NOMO-1 (cell line): Measurements from ENCODE around the gene BABAM2.
A peak's percentile ranks its signal among the peaks of the same experiment; 100 is the strongest.
"Not testable (repeated sequence)": the region's sequence is repeated elsewhere in the genome, so short reads cannot be mapped to it uniquely, and the experiment has no call there.

Source experiments
- DNase-seq, 2 experiments: peaks; one replicate each; lab custom pipeline; 2025; ENCODE audit not compliant: unreplicated experiment in 2 of 2; lab: John Stamatoyannopoulos, UW

Gene BABAM2

GRCh38 chr2:27968957-27969356 is 78.4 kb downstream of the BABAM2 start:
- not testable (repeated sequence) for DNase-seq

GRCh38 chr2:27972311-27972710 is 81.8 kb downstream of the BABAM2 start:
- no peak for DNase-seq

GRCh38 chr2:27973592-27973991 is 83.1 kb downstream of the BABAM2 start:
- DNase-seq, result no peak

GRCh38 chr2:27976308-27976707 is 85.8 kb downstream of the BABAM2 start:
- DNase-seq, result no peak

GRCh38 chr2:27977731-27978312 is 87.3 kb downstream of the BABAM2 start:
- no peak for DNase-seq

- DNase-seq, result not testable (repeated sequence)
Measured at GRCh38 chr2:27978761-27979160, 88.2 kb downstream of the BABAM2 start.

GRCh38 chr2:27980242-27980641 is 89.7 kb downstream of the BABAM2 start:
- DNase-seq, result no peak

- DNase-seq, result no peak
Measured at GRCh38 chr2:27984153-27984552, 93.6 kb downstream of the BABAM2 start.

- peak in 1 of 2 experiments; percentile 15 for DNase-seq
Measured at GRCh38 chr2:27988306-27988705, 97.8 kb downstream of the BABAM2 start.

- peak in 1 of 2 experiments; percentile 13 for DNase-seq
Measured at GRCh38 chr2:27988718-27989117, 98.2 kb downstream of the BABAM2 start.

GRCh38 chr2:27989149-27989548 is 98.6 kb downstream of the BABAM2 start:
- DNase-seq, result no peak

- no peak for DNase-seq
Measured at GRCh38 chr2:27990030-27990590, 99.6 kb downstream of the BABAM2 start.

GRCh38 chr2:27991146-27991545 is 100.6 kb downstream of the BABAM2 start:
- DNase-seq, result no peak

GRCh38 chr2:27992787-27993401 is 102.4 kb downstream of the BABAM2 start:
- no peak for DNase-seq

GRCh38 chr2:27993402-27993787 is 102.9 kb downstream of the BABAM2 start:
- DNase-seq, result peak; percentile 68 to 98

GRCh38 chr2:27993950-27994728 is 103.6 kb downstream of the BABAM2 start:
- DNase-seq, result no peak

GRCh38 chr2:27996156-27996922 is 105.8 kb downstream of the BABAM2 start:
- no peak for DNase-seq

- DNase-seq, result no peak
Measured at GRCh38 chr2:28000287-28000686, 109.8 kb downstream of the BABAM2 start.

- no peak for DNase-seq
Measured at GRCh38 chr2:28002181-28002580, 111.7 kb downstream of the BABAM2 start.

- DNase-seq, result peak; percentile 41 to 69
Measured at GRCh38 chr2:28004086-28004485, 113.6 kb downstream of the BABAM2 start.

GRCh38 chr2:28009732-28010131 is 119.2 kb downstream of the BABAM2 start:
- no peak for DNase-seq
